HG03103 (cell line): Measurements from ENCODE around the gene ITIH4.

Experiments used
- ATAC-seq: cut with Tn5 transposase; IDR thresholded peaks from one replicate; pipeline ENCODE4 v1.9.1; 2021; ENCODE audit warnings: low read depth; ENCODE audit not compliant: unreplicated experiment

Gene ITIH4

GRCh38 chr3:52830535-52831258 is at the start of gene ITIH4:
Gene ITIH4 (minus strand): TSS chr3:52830672. CDS start chr3:52830642, 30 bp downstream.
- no peak for ATAC-seq

- no peak for ATAC-seq
Measured at GRCh38 chr3:52880047-52880446, 49.6 kb upstream of the ITIH4 start.

GRCh38 chr3:52879581-52879980 is 49.1 kb upstream of the ITIH4 start:
- no peak for ATAC-seq

GRCh38 chr3:52879090-52879489 is 48.6 kb upstream of the ITIH4 start:
- no peak for ATAC-seq

GRCh38 chr3:52877085-52877484 is 46.6 kb upstream of the ITIH4 start:
- no peak for ATAC-seq

- no peak for ATAC-seq
Measured at GRCh38 chr3:52874864-52875587, 44.6 kb upstream of the ITIH4 start.

GRCh38 chr3:52874160-52874701 is 43.8 kb upstream of the ITIH4 start:
- ATAC-seq, result no peak

- ATAC-seq, result no peak
Measured at GRCh38 chr3:52873433-52874159, 43.1 kb upstream of the ITIH4 start.

GRCh38 chr3:52872245-52872644 is 41.8 kb upstream of the ITIH4 start:
- ATAC-seq, result no peak

- ATAC-seq, result no peak
Measured at GRCh38 chr3:52871761-52872160, 41.3 kb upstream of the ITIH4 start.

GRCh38 chr3:52870471-52870870 is 40.0 kb upstream of the ITIH4 start:
- no peak for ATAC-seq

GRCh38 chr3:52866427-52866826 is 36.0 kb upstream of the ITIH4 start:
- no peak for ATAC-seq

- no peak for ATAC-seq
Measured at GRCh38 chr3:52865994-52866393, 35.5 kb upstream of the ITIH4 start.

- no peak for ATAC-seq
Measured at GRCh38 chr3:52860424-52860768, 29.9 kb upstream of the ITIH4 start.

- no peak for ATAC-seq
Measured at GRCh38 chr3:52859686-52860423, 29.4 kb upstream of the ITIH4 start.

- ATAC-seq, result no peak
Measured at GRCh38 chr3:52857864-52858263, 27.4 kb upstream of the ITIH4 start.

GRCh38 chr3:52857133-52857532 is 26.7 kb upstream of the ITIH4 start:
- no peak for ATAC-seq

- no peak for ATAC-seq
Measured at GRCh38 chr3:52856666-52857065, 26.2 kb upstream of the ITIH4 start.

GRCh38 chr3:52854013-52854412 is 23.5 kb upstream of the ITIH4 start:
- ATAC-seq, result no peak

GRCh38 chr3:52852419-52852818 is 21.9 kb upstream of the ITIH4 start:
- ATAC-seq, result no peak

GRCh38 chr3:52851348-52851747 is 20.9 kb upstream of the ITIH4 start:
- no peak for ATAC-seq
